HG03565 (cell line): ENCODE measurements around the gene ATP2B2.

Experiments used
- ATAC-seq: cut with Tn5 transposase; IDR thresholded peaks from one replicate; pipeline ENCODE4 v1.9.1; 2021; ENCODE audit warnings: mild to moderate bottlenecking, moderate library complexity; ENCODE audit not compliant: unreplicated experiment

ATP2B2 gene

DNA sequence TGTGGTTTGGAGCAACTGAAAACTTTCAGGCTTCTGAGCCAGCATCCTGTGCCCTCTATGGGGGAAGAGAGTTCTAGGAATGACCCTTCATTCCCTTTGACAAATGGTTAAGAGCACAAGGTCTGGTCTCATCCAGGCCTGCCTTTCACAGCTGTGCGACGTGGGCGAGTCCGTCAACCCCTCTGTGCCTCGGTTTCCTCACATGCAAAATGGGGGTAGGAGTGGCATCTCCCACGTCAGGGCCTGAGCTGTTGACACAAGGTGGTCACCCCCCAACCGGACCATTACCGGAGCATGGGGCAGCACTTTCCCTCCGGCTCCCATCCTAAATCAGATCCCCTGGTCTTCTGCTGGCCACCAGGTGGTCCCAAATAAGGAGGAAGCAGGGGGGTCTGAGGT, 70.4 kb downstream of the ATP2B2 start:
- ATAC-seq, result no peak

DNA sequence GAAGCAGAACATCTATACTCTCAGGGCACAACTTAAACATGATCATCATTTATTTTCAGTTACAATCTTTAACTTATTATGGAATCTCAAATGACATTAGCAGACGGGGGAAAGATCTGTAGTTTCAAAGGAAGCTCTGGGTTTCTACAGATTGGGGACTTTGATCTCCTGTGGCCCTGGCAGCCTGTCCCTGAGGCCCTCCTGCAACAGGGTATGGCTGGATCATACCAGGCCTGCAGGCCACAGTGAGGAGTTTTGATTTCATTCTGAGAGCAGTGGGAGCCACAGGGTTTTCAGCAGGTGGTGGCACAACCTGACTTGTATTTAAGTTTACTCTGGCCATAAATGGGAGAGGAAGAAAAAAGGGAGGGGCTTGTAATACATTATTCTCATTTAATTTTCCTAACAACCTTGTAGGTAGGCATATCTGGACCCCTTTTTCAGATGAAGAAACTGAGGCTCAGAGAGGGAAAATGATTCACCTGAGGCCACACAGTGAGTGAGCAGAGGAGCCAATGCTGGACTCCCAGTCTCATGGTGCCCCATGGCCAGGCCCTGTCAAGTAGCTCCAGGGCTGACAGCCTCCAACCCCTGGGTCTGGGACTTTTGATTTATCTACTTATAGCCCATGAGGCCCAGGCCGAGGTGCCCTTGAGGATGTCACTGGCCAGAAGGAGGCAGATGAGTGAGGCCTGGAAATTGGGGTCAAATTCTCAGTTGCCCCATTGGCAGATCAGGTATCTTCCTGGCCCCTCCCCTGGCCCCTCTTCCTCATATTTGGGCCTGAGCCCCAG, 71.0 kb downstream of the ATP2B2 start:
- no peak for ATAC-seq

DNA sequence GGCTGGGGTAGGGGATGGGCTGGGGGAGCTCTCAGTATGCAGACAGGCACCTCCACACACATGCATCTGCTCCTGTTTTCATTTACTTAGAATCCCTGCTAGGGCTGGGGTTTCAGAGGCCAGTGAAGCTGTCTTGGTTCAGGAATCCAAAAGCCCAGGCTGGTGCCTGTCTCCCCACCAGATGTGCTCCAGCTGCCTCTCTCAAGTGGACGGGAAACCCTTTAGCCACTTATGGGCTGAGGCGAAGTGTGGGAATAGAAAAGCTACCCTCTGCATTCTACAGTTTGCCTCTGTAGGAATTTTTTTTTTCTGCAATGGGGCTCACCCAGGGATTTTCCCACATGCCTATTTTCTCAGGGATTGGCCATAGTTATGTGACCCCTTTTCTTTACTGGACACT, 72.5 kb downstream of the ATP2B2 start:
- ATAC-seq, result no peak

DNA sequence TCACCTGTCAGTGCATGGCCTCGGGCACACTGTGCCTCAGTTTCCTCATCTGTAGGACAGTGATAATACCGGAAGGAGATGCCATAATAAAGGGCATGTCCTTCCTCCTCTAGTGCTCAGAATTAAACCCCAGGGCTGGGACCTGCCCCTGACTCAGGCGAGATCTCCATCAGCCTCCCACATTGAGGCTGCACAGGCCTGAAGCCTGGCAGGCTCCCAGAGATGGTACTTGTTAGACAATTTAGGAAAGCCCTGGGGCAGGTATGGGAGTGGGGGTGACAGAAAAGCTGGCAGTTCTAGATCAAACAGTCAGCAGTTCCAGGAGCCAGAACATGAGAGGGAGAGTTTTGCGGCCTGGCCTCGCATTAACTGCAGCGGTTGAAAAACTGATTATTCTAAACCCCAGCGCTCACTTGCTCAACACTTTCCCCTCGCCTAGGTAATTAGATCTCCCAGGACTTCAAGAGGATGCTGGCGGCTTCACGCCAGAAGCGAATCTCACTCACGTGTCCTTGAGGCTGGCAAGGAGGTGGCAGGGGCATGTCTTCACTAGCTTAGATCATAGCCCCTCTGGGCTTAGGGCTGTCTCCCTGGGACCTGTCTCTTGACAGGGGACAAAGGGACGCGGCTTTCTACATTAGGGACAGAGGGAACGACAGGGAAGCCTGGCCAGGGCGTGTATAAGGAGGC, 73.1 kb downstream of the ATP2B2 start:
- no peak for ATAC-seq

DNA sequence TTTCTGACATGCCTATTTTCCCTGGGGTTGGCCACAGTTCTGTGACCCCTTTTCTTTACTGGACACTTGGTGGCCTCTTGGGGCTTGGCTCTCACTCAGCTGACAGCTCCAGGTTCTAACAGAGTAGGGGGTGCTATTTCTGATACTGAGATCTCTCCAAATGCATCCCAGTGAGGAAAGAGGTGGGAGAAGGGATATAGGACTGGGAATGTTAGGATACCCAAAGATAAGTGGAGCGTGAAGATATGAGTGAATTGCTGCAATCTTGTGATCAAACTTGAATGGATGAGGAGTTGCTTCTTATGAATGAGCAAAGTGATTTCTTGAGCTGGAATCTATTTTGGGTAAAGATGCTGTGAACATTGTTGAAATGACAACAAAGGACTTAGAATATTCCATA, 74.6 kb downstream of the ATP2B2 start:
- no peak for ATAC-seq

DNA sequence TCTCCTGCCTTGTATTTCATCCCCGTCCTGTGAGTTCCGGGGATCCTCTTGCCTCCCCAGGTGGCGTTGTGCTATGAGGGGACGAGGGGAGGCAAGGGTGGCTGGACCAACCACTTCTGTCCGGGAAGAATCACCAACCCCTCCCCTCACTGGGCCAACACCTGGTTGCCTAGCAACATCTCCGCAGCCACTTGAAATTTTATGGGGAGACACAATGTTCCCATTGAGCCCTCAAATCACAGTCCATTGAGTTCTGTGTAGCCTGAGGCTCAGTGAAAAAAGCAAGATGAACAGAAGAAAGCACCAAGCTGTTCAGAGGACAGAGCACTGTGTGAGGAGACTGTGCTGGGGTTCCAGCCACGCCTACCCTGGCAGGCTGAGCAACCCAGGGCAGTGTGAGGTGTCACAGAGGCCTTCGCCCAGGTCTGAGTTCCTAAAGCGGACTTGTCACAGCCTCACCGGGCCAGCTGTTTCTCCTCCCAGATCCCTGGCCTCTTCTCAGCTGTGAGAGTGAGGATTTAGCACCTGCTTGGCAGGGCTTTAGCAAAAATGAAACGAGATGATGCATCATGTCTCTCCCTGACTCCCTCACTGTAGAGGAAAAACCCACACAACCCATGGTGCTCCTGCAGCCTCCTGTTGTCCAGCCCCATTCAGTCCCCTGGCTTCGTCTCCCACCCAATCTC, 76.8 kb downstream of the ATP2B2 start:
- ATAC-seq, result no peak

DNA sequence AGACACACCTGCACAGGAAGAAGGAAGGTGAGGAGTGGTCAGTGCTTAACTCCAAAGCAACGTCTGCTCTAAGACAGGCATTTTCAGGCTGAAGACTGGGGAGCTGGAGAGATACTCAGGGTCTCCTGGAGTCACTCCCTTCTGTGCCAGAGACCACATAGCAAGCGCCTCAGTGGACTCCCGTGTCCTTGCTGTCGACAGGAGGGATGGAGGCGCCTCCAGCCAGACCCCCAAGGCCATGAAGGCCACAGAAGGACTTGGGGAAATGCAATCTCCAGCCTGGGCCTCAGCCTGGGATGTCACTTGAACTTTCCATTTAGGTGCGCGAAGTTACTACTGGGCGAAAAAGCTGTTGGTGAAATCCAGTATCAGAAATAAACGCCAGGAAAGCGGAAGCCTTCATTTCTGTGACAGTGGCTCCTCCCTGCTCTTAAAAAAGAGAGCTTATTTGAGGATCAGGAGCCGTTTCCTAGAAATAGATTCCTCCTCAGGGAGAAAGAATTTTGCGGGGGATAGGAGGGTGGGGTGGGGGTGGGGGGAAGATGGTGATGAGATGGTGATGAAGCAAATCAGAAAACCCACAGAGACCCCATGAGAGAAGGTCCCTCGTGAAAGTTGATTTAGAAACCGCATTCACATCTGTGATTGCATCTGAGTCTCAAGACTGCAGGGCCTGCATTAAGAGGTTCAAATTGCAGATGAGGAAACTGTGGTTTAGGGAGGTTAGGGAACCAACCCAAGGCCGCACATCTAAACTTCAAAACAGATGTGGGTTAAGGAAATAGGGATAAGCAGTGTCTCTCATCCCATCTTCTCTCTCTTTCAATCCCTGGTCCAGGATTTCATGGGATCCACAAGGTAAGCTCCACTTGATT, 78.8 kb downstream of the ATP2B2 start:
- ATAC-seq, result no peak

DNA sequence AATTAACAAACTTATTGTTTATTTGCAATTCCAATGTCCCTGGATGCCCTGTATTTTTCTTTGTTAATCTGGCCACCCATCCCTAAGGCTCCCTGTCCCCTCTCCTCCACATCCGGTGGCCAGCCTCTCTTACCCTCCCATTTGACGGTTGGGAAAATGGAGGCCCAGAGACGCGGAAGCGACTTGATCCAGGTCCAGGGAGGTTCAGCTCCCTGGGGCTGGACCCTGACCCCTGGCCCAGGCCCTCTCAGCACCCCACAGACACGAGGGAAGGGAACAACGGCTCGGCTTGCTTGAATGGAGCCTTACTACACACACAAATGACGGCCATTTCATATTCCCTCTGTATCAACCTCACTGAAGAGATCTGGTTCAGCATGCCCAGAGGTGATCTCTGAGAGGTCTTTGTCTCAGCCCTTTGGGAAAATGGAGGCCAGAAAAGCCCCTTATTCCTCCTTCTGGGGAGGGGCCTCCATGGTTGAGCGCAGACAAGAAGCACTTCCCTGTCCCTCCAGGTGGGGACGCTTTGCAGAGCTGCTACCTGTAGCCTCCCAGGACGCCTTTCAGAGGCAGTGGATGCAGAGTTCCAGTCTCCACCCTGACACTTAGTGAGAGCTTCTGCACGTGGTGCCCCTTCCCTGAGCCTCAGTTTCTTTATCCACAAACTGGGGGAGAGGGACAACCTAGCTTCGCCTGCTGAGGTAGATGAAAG, 82.1 kb downstream of the ATP2B2 start:
- no peak for ATAC-seq

DNA sequence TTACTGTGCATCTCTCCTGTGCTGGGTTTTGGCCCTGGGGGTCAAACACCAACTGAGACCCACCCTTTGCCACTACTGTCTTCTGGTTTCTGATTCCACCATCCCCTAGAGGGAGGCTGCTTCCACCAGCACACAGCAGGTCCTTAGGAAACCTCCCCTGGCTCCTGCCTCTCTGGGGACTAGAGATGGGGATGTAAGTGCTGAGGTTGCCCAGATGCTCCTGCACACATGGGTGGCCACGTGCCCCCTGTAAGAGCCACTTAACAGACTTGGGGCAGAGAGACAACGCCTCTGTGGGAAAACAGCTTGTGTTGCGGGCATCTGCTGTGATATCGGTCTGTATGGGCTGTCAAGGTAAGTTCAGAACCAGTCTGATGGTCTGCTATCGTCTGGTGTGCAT, 83.4 kb downstream of the ATP2B2 start:
- no peak for ATAC-seq

DNA sequence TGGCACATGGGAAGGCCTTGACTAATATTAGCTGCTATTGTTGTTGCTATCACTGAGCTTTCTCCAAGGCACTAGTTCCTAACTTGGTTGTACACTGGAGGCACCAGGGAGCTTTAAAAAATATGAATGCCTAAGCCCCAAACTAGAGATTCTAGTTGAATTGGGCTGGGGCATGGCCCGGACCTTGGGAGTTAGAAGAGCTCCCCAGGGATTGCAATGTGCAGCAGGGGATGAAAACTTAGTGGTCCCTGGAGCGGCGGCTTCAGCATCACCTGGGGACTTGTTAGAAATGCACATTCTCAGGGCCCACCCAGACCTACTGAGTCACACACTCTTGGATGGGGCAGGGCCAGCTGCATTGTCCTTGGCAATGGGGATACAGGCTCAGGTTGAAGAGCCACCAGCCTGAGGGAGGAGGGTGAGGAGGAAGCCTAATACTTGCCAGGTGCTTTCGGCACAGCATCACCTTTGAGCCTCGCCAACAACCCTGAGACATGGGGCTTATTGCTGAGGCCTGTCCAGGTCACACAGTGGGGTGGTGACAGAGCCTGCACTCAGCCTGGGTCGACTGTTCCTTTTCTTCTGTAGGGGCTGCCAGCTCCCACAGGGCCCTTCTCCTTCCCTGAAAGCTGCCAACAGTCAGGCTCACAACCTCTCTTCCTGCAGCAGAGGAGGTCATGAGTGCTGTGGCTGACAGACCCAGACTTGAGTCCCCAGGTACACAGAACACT, 84.5 kb downstream of the ATP2B2 start:
- ATAC-seq, result no peak

DNA sequence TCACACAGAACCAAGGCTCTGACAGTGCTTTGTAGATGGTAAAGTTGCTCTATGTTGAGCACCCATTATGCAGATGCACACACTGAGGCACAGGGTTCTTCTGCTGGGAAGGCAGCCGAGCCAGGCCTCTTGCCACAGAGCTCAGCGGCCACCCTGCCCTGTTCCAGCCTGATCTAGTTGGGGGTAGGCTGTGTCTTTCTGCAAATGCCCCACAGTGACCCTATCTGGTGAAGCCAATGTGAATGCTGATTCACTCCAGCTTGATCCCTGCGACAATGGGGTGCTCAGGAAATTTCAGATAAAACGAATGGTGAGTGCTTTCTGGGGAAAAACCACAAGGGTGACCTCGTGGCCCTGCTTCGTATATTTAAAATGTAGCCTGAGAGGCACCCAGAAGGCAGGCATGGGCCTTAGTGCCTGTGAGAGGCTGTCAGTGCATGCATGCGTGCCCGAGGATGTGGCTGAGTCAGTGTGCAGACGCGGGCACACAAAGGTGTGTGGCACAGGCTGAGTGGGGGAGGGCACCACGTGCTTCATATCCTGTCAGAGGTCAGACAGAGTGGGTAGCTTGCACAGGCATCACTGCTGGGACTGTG, 85.7 kb downstream of the ATP2B2 start:
- ATAC-seq, result no peak

DNA sequence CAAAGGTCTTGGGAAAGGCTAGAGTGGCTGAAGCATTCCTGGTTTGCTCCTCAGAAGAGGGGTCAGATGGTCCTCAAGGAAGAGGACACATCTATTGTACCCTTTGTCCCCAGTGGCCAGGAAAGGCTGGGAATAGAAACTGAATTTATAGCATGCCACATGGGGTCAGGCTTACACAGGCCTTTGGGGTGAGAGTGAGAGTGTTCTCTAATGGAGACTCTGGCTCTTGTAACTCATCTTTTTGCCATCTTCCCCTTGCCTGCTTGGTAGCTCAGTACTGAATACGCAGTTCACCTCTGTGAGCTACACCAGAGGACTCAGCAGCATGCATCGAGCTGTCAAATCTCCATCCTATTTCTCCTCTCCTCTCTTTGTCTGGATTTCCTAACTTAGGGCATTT, 87.5 kb downstream of the ATP2B2 start:
- no peak for ATAC-seq

DNA sequence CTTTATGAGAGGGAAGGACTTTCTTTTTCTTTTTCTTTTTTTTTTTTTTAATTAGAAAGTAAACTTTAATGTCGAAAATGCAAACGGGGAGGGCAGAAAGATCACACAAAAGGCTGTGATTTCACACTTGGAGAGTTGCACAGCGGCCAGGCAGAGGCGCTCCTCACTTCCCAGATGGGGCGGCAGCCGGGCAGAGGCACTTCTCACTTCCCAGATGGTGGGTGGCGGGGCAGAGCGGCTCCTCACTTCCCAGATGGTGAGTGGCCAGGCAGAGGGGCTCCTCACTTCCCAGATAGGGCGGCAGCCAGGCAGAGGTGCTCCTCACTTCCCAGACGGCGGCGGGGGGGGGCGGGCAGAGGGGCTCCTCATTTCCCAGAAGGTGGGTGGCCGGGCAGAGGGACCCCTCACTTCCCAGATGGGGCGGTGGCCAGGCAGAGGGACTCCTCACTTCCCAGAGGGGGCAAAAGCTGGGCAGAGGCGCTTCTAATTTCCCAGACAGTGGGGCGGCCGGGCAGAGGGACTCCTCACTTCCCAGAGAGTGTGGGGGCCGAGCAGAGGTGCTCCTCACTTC, 88.6 kb downstream of the ATP2B2 start:
- ATAC-seq, result no peak

DNA sequence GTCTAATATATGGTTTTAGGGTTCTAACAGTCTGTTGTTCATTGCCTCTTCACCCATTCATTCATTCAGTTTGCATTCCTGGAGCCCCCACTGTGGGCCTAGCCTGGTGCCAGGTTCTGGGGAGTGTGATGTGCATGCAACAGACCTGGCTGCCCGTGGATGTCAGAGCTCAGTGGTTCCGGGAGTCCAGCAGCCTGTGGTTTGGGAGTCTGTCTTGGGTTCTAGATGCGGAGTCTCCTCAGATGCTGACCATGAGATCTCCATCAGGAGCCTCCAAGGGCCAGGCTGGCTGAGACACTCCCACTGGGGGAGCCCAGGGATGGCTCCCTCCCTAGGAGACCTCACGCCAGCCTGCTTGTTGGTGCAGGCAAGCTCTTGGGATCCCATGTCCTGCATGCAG, 92.3 kb downstream of the ATP2B2 start:
- ATAC-seq, result no peak

DNA sequence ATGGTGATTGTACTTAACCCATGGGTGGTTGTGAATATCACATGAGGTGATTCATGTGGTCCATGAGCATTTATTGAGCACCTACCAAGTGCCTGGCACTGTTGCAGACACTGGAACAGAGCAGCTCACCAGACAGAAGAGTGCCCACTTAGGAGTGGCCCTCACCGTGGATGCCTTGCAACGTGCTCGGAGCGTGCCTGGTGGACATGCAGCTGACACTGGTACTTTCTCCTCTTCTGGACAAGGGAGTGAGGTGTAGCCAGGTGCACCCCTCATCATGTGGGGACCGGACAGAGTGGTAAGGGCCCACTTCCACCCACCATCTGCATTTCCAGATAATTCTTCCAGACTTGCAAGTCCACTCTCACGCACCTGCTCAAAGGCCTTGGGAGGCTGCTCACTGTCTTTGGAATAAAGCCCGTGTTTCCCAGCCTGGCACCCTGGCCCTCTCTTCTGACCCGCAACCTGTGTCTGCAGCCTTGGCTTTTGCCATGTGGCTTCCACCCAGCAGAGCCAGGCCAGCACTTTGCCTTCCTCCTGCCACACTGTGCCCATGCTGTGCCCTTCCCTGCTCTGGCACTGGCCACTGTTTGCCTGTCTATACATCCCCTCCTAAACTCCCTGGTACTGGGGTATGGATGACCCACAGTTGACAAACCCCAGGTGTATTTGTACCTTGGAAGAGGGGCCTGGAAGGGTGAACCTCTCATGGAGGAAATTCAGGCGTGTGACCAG, 93.6 kb downstream of the ATP2B2 start:
- ATAC-seq, result no peak

DNA sequence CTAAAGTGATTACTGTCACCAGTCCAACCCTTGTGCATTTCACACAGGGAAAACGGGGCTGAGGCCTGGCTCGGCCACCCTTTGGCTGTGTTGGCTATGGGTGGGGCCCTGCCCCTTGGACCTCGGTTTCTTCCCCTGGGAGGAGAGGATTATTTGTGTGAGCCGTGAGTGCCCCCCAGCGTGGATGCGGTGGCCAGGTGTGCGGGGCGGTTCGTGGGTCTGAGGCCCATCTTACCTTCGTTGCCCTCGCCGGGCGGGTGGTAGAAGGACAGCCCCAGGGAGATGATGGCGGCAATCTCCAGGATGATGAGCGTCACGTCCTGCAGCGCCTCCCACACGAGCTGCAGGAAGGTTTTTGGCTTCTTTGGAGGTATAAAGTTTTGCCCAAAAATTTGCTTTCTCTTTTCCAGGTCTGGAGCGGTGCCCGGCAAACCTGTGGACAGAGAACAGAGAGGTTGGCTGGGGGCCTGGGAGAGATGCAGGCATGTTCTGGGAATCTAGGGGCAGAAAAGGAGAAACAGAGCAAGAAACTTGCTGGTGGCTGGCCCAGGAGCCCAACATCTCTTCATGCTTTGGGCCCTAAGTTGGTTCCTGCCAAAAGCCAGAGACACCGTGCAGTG, 94.9 kb downstream of the ATP2B2 start:
- ATAC-seq, result no peak

DNA sequence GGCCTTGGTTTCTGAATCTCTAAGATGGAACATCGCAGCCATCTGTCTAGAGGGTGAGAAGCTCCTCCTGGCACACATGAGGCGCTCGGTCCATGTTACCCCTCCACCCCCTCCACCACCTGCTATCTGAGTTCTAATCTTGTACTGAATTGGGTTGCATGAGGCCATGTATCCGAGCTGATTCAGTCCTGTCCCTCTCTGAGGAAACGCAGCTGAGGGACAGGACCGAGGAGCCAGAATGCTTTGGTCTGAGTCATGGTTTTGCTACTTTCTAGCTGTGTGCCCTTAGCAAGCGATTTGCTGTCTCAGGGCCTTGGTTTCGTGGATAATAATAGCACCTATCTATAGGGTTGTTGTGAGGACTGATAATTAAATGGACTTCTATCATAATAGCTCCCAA, 96.7 kb downstream of the ATP2B2 start:
- no peak for ATAC-seq

DNA sequence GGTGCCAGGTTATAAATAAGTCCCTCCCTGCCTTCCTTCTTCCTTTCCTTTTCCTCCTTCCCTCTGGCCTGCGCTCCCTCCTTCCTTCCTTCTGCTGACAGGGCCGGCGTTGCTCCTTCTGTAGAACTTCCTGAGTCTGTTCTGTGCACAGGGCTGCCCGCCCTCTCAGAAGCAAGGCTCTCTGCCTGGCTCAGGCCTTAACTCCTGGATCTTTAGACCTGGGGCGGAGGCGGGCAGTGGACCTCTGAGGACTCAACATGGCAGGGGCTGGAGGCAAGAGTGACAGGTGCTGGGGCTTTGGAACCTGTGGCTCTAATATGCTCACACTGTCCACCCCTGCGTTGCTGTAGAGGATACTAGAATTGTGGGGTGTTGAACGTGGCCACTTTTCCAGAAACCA, 98.0 kb downstream of the ATP2B2 start:
- ATAC-seq, result no peak
